Measurements from ENCODE around the gene TMUB1. TPM values are rescaled to one million over a fixed set of nuclear protein-coding genes. Genes with fewer than 3 reads are reported as not detected.
A peak's percentile ranks its signal among the peaks of the same experiment; 100 is the strongest.

Gene TMUB1
- total and polyA plus RNA-seq, 9 of the 15 experiments (the other 6 are each of a cell fraction or from before 2014, with no cell fraction given): 0.14 to 241 (median 74.1) TPM

GRCh38 chr7:151068069-151068773, 15.1 kb downstream of the TMUB1 start:
- no peaks in the 10 kb centered on the region for H3K27me3 ChIP-seq (ENCODE audit: control insufficient read depth in 2 of 2, insufficient read depth in 2 of 2, low read length in 2 of 2)
- CTCF ChIA-PET (ENCODE audit: low intra/inter-chr PET ratio): no interaction called here
- no peak for ATAC-seq
- WGBS (ENCODE audit: insufficient coverage, low coverage, missing lambda C conversion rate): 89% methylated on average over 12 of the region's 12 CpGs
- BruUV-seq (replicated peaks): no TSS peak
- intact Hi-C loops (cut with micrococcal nuclease): no loop called here
- no peaks in the 10 kb centered on the region for H3K9me1 ChIP-seq (ENCODE audit: control insufficient read depth, insufficient read depth, low read length)
- no peak overlapping the region for H3K27ac ChIP-seq (ENCODE audit: extremely low read depth, low read depth, low read length)
- H4K20me1 ChIP-seq (replicated peaks; ENCODE audit: control insufficient read depth, insufficient read depth, low read length): no peaks in the 10 kb centered on the region; the same call in 1 of the 2 replicates
- TF ChIP-seq ZNF436 (CRISPR knock-in tag; IDR thresholded peaks at IDR 0.05) (no peak), ZNF121 (CRISPR knock-in tag; conservative IDR thresholded peaks at IDR 0.05) (peak; percentile 77), NR2F6 (CRISPR knock-in tag; IDR thresholded peaks at IDR 0.05) (no peak), ARHGAP35 (IDR thresholded peaks at IDR 0.05; ENCODE audit: partially characterized antibody) (no peak), SNRNP70 (optimal IDR thresholded peaks at IDR 0.05; ENCODE audit: low read depth, low read length) (no peak), CCNT2 (IDR thresholded peaks at IDR 0.05; ENCODE audit: borderline replicate concordance, extremely low read depth, insufficient read length, low read depth, low read length) (no peak), PHF8 (IDR thresholded peaks at IDR 0.05; ENCODE audit: borderline replicate concordance, low read length) (no peak), SMAD1 (IDR thresholded peaks at IDR 0.05; ENCODE audit: low read depth, low read length, partially characterized antibody) (no peak)
- POLR2A ChIA-PET: interaction anchor here (0.6 to 5.0 kb wide), 7 partner anchors 8 to 1125 kb away, joined by 3 to 24 read pairs (median 4); partner anchors contain the start of genes FASTK, SLC4A2 and TMUB1
- H3K79me2 ChIP-seq (ENCODE audit: control insufficient read depth, insufficient read depth, low read length): peaks cover 24% of the 10 kb centered on the region
- FAIRE-seq: peak; percentile 35
- H3K36me3 ChIP-seq (ENCODE audit: control insufficient read depth, insufficient read depth, low read length): peaks cover 95% of the 10 kb centered on the region
- DNase-seq (ENCODE audit: extremely low read depth in 1 of 4, low spot score in 3 of 4): no peak
- no peak overlapping the region for H3K4me2 ChIP-seq (ENCODE audit: insufficient read depth, low read length)
- H3K4me1 ChIP-seq (replicated peaks in 1 of 2; ENCODE audit: control insufficient read depth in 2 of 2, insufficient read depth in 2 of 2, low read length in 2 of 2): peaks cover 4 to 53% of the 10 kb centered on the region in 2 experiments
- H3K4me3 ChIP-seq: no peak overlapping the region
- in situ Hi-C loops (cut with MboI): no loop called here
- peak overlapping the region in 1 of 2 experiments; percentile 62; a peak in 1 of 4 replicates for H3K9ac ChIP-seq (ENCODE audit: insufficient read depth in 1 of 2, low read depth in 2 of 2, low read length in 2 of 2)
- no peaks in the 10 kb centered on the region for H3K9me3 ChIP-seq (replicated peaks; ENCODE audit: control insufficient read depth, insufficient read depth, low read depth, low read length)
- no peak overlapping the region for H2AFZ ChIP-seq (ENCODE audit: low read depth, low read length)

Measured in K562 (cell line).